ENCODE measurements around the gene GSTM2. TPM values are rescaled to one million over a fixed set of nuclear protein-coding genes. Genes with fewer than 3 reads are reported as not detected.

GSTM2 gene
- total RNA-seq, 1 experiment from 2014 or later, result 10.2 TPM

DNA sequence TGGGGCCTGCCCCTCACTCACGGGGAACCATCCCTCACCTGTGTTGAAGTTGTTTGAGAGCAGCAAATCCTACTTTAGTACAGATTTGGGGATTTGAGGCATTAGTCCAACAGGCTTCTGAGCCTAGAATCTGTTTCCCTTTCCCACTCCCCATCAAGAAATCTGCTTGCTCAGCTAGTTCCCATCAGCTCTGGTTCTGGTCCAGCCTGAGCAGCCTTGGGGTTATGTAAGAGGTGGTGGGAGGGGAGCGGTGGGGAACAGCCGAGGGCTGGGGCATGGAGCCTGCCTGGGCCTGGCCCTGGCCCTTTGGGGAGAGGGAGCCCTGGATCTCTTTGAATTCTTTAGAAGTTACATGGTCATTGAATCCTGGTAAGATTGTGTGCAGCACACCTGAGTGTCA, 48.3 kb downstream of the GSTM2 start:
- peaks cover 4% of the 10 kb centered on the region; the same call in 1 of the 2 replicates for H3K9me3 ChIP-seq (ENCODE audit: insufficient read depth, low read depth)
- TF ChIP-seq, protein P1, sequence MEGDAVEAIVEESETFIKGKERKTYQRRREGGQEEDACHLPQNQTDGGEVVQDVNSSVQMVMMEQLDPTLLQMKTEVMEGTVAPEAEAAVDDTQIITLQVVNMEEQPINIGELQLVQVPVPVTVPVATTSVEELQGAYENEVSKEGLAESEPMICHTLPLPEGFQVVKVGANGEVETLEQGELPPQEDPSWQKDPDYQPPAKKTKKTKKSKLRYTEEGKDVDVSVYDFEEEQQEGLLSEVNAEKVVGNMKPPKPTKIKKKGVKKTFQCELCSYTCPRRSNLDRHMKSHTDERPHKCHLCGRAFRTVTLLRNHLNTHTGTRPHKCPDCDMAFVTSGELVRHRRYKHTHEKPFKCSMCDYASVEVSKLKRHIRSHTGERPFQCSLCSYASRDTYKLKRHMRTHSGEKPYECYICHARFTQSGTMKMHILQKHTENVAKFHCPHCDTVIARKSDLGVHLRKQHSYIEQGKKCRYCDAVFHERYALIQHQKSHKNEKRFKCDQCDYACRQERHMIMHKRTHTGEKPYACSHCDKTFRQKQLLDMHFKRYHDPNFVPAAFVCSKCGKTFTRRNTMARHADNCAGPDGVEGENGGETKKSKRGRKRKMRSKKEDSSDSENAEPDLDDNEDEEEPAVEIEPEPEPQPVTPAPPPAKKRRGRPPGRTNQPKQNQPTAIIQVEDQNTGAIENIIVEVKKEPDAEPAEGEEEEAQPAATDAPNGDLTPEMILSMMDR (conservative IDR thresholded peaks at IDR 0.05), result no peak
- no peak for TF ChIP-seq EZH2 (IDR thresholded peaks at IDR 0.05; ENCODE audit: low read depth)
- H3K4me1 ChIP-seq (replicated peaks; ENCODE audit: insufficient read depth), result peaks cover 47% of the 10 kb centered on the region
- intact Hi-C loops (cut with micrococcal nuclease; ENCODE audit: unreplicated experiment), result loop anchor here (5.0 kb wide), 1 partner anchor 59 kb away; the partner anchor contains the start of gene GSTM4
- H3K4me3 ChIP-seq, result no peak overlapping the region
- H3K9me2 ChIP-seq (ENCODE audit: insufficient read depth), result no peaks in the 10 kb centered on the region
- CTCF ChIA-PET, result no interaction called here
- H3K79me2 ChIP-seq (ENCODE audit: low read depth), result no peaks in the 10 kb centered on the region
- no peaks in the 10 kb centered on the region for H3K27me3 ChIP-seq (ENCODE audit: insufficient read depth, low read depth)
- BruUV-seq (replicated peaks), result no TSS peak
- H4K20me1 ChIP-seq (ENCODE audit: insufficient read depth), result no peaks in the 10 kb centered on the region
- H3K4me2 ChIP-seq, result no peak overlapping the region
- no peaks in the 10 kb centered on the region for H3K36me3 ChIP-seq (ENCODE audit: low read depth)
- no peak for DNase-seq
- POLR2A ChIA-PET (ENCODE audit: unreplicated experiment), result interaction anchor here (0.8 kb wide), 1 partner anchor 12 kb away, joined by 5 read pairs; no protein-coding TSS in a partner anchor
- H3K27ac ChIP-seq, result peak overlapping the region; percentile 24; the same call in 1 of the 2 replicates
- H3F3A ChIP-seq (ENCODE audit: insufficient read depth, low read depth), result peaks cover 23% of the 10 kb centered on the region
- no peak overlapping the region for H2AFZ ChIP-seq

DNA sequence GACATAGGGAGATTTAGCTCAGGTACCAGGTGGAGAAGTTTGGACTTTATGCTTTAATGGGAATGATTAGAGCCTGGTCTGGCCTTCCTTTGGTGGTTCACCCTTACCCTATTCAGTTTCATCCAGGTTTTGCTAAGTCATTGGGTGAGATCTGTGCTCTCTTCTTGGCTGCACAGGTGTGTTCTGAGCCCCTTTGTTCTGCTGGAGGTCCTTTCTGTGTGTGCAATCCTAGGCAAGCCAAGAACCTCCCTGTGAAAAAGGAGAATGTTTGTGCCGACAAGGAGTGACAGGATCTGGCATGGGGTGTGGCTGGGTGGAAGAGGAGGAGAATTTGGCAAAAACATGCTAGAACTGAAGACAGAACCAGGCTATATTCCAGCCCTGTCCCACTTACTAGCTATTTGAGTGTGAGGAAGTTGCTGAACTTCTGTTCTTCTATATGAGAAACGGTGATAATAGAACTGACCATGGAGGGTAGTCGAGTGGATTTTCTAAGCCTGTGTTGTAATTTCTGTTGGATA, 48.8 kb downstream of the GSTM2 start:
- intact Hi-C loops (cut with micrococcal nuclease; ENCODE audit: unreplicated experiment), result loop anchor here (5.0 kb wide), 1 partner anchor 59 kb away; the partner anchor contains the start of gene GSTM4
- DNase-seq, result peak in 1 of 2 experiments; percentile 35
- POLR2A ChIA-PET (ENCODE audit: unreplicated experiment), result no interaction called here
- Histone ChIP-seq H3K4me3 (no peak overlapping the region), H3K9me2 (ENCODE audit: insufficient read depth) (no peaks in the 10 kb centered on the region), H3K4me2 (peak overlapping the region; percentile 15; the same call in 1 of the 2 replicates), H3K27me3 (ENCODE audit: insufficient read depth, low read depth) (no peaks in the 10 kb centered on the region), H2AFZ (no peak overlapping the region), H3K36me3 (ENCODE audit: low read depth) (no peaks in the 10 kb centered on the region), H3K79me2 (ENCODE audit: low read depth) (no peaks in the 10 kb centered on the region), H3K9me3 (ENCODE audit: insufficient read depth, low read depth) (peaks cover 5% of the 10 kb centered on the region), H3K27ac (peak overlapping the region; percentile 24; the same call in 1 of the 2 replicates), H3K4me1 (replicated peaks; ENCODE audit: insufficient read depth) (peaks cover 52% of the 10 kb centered on the region), H4K20me1 (ENCODE audit: insufficient read depth) (no peaks in the 10 kb centered on the region), H3F3A (ENCODE audit: insufficient read depth, low read depth) (peaks cover 25% of the 10 kb centered on the region)
- CTCF ChIA-PET, result interaction anchor here (0.7 kb wide), 1 partner anchor 47 kb away, joined by 5 read pairs; no protein-coding TSS in a partner anchor
- BruUV-seq (replicated peaks), result no TSS peak
- TF ChIP-seq, protein P1 (conservative IDR thresholded peaks at IDR 0.05), result no peak
- no peak for TF ChIP-seq EZH2 (IDR thresholded peaks at IDR 0.05; ENCODE audit: low read depth)

DNA sequence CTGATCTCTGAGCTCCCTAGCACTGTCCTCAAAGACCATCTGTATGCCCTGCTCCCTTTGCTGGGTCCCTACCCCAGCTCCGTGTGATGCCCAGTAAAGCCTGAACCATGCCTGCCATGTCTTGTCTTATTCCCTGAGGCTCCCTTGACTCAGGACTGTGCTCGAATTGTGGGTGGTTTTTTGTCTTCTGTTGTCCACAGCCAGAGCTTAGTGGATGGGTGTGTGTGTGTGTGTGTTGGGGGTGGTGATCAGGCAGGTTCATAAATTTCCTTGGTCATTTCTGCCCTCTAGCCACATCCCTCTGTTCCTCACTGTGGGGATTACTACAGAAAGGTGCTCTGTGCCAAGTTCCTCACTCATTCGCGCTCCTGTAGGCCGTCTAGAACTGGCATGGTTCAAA, 49.9 kb downstream of the GSTM2 start:
- H2AFZ ChIP-seq, result no peak overlapping the region
- peaks cover 14% of the 10 kb centered on the region for H3K9me3 ChIP-seq (ENCODE audit: insufficient read depth, low read depth)
- H3K79me2 ChIP-seq (ENCODE audit: low read depth), result no peaks in the 10 kb centered on the region
- peaks cover 53% of the 10 kb centered on the region for H3K4me1 ChIP-seq (replicated peaks; ENCODE audit: insufficient read depth)
- H3K4me3 ChIP-seq, result no peak overlapping the region
- H3K4me2 ChIP-seq, result no peak overlapping the region
- ChIA-PET POLR2A (ENCODE audit: unreplicated experiment) (no interaction called here), CTCF (interaction anchor here (0.6 kb wide), 1 partner anchor 63 kb away, joined by 3 read pairs; no protein-coding TSS in a partner anchor)
- no TSS peak for BruUV-seq (replicated peaks)
- intact Hi-C loops (cut with micrococcal nuclease; ENCODE audit: unreplicated experiment), result loop anchor here (5.0 kb wide), 1 partner anchor 60 kb away; the partner anchor contains the start of gene GSTM4
- H3K9me2 ChIP-seq (ENCODE audit: insufficient read depth), result no peaks in the 10 kb centered on the region
- peaks cover 25% of the 10 kb centered on the region for H3F3A ChIP-seq (ENCODE audit: insufficient read depth, low read depth)
- TF ChIP-seq, protein P1 (conservative IDR thresholded peaks at IDR 0.05), result no peak
- TF ChIP-seq EZH2 (IDR thresholded peaks at IDR 0.05; ENCODE audit: low read depth), result no peak
- H3K27me3 ChIP-seq (ENCODE audit: insufficient read depth, low read depth), result no peaks in the 10 kb centered on the region
- peak overlapping the region; percentile 92; the same call in 1 of the 2 replicates for H3K27ac ChIP-seq
- H3K36me3 ChIP-seq (ENCODE audit: low read depth), result no peaks in the 10 kb centered on the region
- DNase-seq, result no peak
- H4K20me1 ChIP-seq (ENCODE audit: insufficient read depth), result no peaks in the 10 kb centered on the region
